Lower lobe of right lung (tissue), 2 donors: ENCODE data around the gene SPATA17. TPM values are rescaled to one million over a fixed set of nuclear protein-coding genes. Genes with fewer than 3 reads are reported as not detected.

Experiments used
- ATAC-seq, 2 donors: fragments of 200-7000 bp; cut with Tn5 transposase; one replicate each; pipeline ENCODE4 v1.9.1; 2020 to 2022; ENCODE audit warnings: mild to moderate bottlenecking in 2 of 2, moderate library complexity in 2 of 2
- DNase-seq: peaks from one replicate; pipeline ENCODE4 v3.0.0-alpha.2; 2020
- H3K27ac ChIP-seq: fragments of 200-600 bp; one replicate; pipeline ENCODE4 v1.8.0; 2022
- H3K27me3 ChIP-seq: fragments of 200-600 bp; one replicate; pipeline ENCODE4 v1.8.0; 2022; ENCODE audit warnings: low read depth
- H3K36me3 ChIP-seq: fragments of 200-600 bp; one replicate; pipeline ENCODE4 v1.8.0; 2022; ENCODE audit warnings: mild to moderate bottlenecking
- H3K4me1 ChIP-seq: fragments of 200-600 bp; one replicate; pipeline ENCODE4 v1.8.0; 2022
- H3K4me3 ChIP-seq: fragments of 200-600 bp; one replicate; pipeline ENCODE4 v1.8.0; 2022; ENCODE audit warnings: mild to moderate bottlenecking
- H3K9me3 ChIP-seq: fragments of 200-600 bp; one replicate; pipeline ENCODE4 v1.8.0; 2022
- intact Hi-C: fragments of 100-400 bp; cut with DNase I; formaldehyde crosslinking; loops from one replicate; pipeline ENCODE4 v1.11.0; 2022
- total RNA-seq: library from RNA; stranded (reverse); fragmentation: NEBNext Ultra II Directional; extraction: Animal tissue kit (Norgen Biotek cat#: 25700); gene quantifications from one replicate; pipeline ENCODE4 v1.2.1, GENCODE V29; 2021
- TF ChIP-seq, protein P1 (sequence below): fragments of 200-600 bp; IDR thresholded peaks from one replicate; pipeline ENCODE4 v1.8.0; 2022; ENCODE audit warnings: antibody characterized with exemption, mild to moderate bottlenecking
- donor health status: DM: no; HTN: yes; CAD: no; lungs with severe emphysema.

SPATA17 gene
- total RNA-seq, 1 donor from 2014 or later, result 4.0 TPM

DNA sequence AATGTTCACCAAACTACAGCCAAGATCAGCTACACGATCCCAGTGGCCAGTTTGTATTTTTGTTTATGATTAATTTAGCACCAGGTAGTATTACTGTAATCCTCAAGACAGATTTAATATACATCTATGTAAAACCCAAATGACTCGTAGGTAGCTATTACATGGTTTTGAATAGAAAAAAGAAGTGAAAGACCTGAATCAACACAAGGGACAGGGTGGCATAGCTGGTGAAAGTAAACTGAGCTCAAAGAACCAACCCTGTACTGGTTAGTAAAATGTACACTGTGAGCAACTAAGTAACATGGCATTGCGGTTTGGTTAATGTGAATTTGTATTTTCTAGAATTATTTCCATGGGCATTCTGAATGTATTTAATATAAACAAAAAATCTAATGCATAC, 9.1 kb upstream of the SPATA17 start:
- H3K36me3 ChIP-seq, result peaks cover 18% of the 10 kb centered on the region
- H3K4me3 ChIP-seq, result no peak overlapping the region
- DNase-seq (no peak), ATAC-seq (no peak)
- intact Hi-C loops, result no loop called here
- TF ChIP-seq, protein P1, sequence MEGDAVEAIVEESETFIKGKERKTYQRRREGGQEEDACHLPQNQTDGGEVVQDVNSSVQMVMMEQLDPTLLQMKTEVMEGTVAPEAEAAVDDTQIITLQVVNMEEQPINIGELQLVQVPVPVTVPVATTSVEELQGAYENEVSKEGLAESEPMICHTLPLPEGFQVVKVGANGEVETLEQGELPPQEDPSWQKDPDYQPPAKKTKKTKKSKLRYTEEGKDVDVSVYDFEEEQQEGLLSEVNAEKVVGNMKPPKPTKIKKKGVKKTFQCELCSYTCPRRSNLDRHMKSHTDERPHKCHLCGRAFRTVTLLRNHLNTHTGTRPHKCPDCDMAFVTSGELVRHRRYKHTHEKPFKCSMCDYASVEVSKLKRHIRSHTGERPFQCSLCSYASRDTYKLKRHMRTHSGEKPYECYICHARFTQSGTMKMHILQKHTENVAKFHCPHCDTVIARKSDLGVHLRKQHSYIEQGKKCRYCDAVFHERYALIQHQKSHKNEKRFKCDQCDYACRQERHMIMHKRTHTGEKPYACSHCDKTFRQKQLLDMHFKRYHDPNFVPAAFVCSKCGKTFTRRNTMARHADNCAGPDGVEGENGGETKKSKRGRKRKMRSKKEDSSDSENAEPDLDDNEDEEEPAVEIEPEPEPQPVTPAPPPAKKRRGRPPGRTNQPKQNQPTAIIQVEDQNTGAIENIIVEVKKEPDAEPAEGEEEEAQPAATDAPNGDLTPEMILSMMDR, result no peak
- H3K27me3 ChIP-seq, result no peaks in the 10 kb centered on the region
- H3K4me1 ChIP-seq, result peaks cover under 1% of the 10 kb centered on the region
- no peak overlapping the region for H3K27ac ChIP-seq
- no peaks in the 10 kb centered on the region for H3K9me3 ChIP-seq

DNA sequence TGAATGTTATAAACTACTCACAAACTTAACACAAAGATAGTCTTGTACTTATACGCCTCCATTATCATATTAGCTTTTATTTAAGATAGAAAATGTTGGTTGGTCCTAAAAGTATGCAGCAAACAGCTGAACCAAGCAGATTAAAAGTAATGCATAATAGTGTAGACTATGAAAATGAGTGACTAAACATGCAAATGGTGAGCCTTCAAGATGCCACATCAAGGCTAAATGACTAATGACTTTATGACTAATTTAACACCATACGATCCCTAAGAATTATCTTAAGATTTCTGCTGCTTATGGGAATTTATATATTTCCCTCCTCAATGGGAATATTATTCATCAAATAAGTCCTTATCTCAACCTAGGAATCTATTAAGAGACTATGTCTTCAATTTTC, 4.8 kb upstream of the SPATA17 start:
- no peak for ATAC-seq
- intact Hi-C loops, result no loop called here
- no peaks in the 10 kb centered on the region for H3K27me3 ChIP-seq

DNA sequence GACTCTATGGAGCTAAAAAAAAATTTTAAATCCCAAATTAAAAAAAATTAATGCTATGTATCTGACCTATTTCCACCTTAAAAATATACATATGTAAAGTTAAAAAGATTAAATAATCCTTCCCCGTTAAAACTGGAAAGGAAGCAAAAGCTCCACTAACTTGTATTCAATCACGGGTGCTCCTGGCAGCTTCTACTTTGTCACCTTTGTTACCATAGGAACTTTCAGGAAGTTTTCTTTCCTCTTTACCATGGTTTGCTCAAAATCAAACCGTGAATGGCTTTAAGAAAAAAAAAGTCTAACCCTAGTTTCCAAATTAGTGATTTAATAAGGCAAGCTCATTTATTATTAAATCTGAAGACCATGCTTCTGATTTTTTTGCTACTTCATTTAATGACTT, 3.7 kb upstream of the SPATA17 start:
- Histone ChIP-seq H3K27ac (no peak overlapping the region), H3K4me3 (no peak overlapping the region), H3K27me3 (no peaks in the 10 kb centered on the region), H3K36me3 (no peaks in the 10 kb centered on the region), H3K9me3 (no peaks in the 10 kb centered on the region), H3K4me1 (peaks cover 30% of the 10 kb centered on the region)
- TF ChIP-seq, protein P1, result no peak
- ATAC-seq, result no peak
- intact Hi-C loops, result no loop called here
- DNase-seq, result no peak

More for the DNA sequence above, 4.8 kb upstream of the SPATA17 start:
- TF ChIP-seq, protein P1, result no peak
- no peak overlapping the region for H3K4me3 ChIP-seq
- no peaks in the 10 kb centered on the region for H3K9me3 ChIP-seq
- no peak overlapping the region for H3K27ac ChIP-seq
- no peaks in the 10 kb centered on the region for H3K36me3 ChIP-seq
- H3K4me1 ChIP-seq, result peaks cover 30% of the 10 kb centered on the region
- no peak for DNase-seq

DNA sequence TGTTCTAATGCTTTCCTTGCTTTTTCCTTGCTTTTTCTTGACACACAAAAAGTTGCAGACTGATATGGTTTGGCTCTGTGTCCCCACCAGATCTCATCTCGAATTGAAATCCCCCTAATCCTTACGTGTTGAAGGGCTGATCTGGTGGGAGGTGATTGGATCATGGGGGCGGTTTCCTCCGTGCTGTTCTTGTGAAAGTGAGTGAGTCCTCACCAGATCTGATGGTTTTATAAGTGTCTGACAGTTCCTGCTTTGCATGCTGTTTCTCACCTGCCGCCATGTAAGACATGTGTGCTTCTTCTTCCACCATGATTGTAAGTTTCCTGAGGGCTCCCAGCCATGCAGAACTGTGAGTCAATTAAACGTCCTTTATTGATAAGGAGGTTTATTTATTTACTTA, 11.3 kb downstream of the SPATA17 start:
- DNase-seq, result no peak
- Histone ChIP-seq H3K4me3 (no peak overlapping the region), H3K36me3 (no peaks in the 10 kb centered on the region), H3K27me3 (no peaks in the 10 kb centered on the region), H3K27ac (no peak overlapping the region), H3K9me3 (peaks cover 3% of the 10 kb centered on the region), H3K4me1 (no peaks in the 10 kb centered on the region)
- ATAC-seq, result no peak
- TF ChIP-seq, protein P1, result no peak
- intact Hi-C loops, result no loop called here

DNA sequence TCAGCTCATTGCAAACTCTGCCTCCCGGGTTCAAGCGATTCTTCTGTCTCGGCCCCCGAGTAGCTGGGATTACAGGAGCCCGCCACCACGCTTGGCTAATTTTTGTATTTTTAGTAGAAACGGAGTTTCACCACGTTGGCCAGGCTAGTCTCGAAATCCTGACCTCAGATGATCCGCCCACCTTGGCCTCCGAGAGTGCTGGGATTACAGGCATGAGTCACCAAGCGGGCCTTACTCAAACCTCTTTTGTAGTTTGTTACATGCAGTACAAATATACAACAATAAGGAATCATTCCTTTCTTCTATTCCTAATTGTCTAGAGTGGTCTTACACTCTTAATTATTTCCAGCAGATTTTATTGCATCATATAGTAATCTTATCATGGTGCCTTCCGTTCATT, 16.6 kb downstream of the SPATA17 start:
- no peaks in the 10 kb centered on the region for H3K27me3 ChIP-seq
- no peak for DNase-seq
- no peak for ATAC-seq
- H3K4me1 ChIP-seq, result no peaks in the 10 kb centered on the region
- intact Hi-C loops, result no loop called here
- H3K36me3 ChIP-seq, result no peaks in the 10 kb centered on the region
- H3K27ac ChIP-seq, result no peak overlapping the region
- H3K9me3 ChIP-seq, result no peaks in the 10 kb centered on the region
- TF ChIP-seq, protein P1, result no peak
- H3K4me3 ChIP-seq, result no peak overlapping the region

DNA sequence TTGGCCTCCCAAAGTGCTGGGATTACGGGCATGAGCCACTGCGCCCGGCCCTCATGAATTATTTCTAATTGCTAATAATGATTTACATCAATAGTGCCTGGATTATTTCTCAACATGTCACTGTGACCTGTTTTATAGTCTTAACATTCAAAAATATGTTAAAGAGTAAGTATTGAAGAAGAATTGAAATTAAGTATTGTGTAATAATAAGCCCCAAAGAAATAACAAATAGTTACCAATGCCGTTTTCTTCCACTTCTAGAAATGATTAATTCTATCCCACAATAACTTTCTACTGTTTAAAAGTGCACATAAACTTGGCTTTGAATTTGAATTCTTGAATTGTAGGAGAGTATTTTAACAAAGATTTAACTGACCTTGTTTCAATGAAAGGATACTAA, 19.5 kb downstream of the SPATA17 start:
- Histone ChIP-seq H3K9me3 (no peaks in the 10 kb centered on the region), H3K4me3 (no peak overlapping the region), H3K27me3 (no peaks in the 10 kb centered on the region), H3K27ac (no peak overlapping the region), H3K4me1 (no peaks in the 10 kb centered on the region), H3K36me3 (no peaks in the 10 kb centered on the region)
- TF ChIP-seq, protein P1, result no peak
- intact Hi-C loops, result no loop called here
- no peak for ATAC-seq
- DNase-seq, result no peak
